Measurements from ENCODE around the gene LPIN3.

LPIN3 gene

DNA sequence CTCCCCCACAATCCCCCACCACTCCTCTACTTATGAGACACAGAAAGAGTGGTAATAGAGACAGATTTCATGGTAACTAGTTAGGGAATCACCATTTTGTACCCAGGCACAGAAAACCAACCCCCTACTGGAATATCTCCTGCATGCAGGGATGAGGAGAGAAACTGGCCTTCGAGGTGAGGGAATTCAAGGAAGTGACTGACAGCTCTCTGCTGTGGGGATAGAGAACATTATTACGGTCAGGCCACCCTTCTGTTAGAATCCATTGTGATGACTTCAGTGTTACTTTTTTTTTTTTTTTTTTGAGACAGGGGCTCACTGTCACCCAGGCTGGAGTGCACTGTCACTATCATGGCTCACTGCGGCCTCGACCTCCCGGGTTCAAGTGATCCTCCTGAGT is 13.4 kb upstream of the LPIN3 start:
- no peak for DNase-seq (ENCODE audit: low read depth)

DNA sequence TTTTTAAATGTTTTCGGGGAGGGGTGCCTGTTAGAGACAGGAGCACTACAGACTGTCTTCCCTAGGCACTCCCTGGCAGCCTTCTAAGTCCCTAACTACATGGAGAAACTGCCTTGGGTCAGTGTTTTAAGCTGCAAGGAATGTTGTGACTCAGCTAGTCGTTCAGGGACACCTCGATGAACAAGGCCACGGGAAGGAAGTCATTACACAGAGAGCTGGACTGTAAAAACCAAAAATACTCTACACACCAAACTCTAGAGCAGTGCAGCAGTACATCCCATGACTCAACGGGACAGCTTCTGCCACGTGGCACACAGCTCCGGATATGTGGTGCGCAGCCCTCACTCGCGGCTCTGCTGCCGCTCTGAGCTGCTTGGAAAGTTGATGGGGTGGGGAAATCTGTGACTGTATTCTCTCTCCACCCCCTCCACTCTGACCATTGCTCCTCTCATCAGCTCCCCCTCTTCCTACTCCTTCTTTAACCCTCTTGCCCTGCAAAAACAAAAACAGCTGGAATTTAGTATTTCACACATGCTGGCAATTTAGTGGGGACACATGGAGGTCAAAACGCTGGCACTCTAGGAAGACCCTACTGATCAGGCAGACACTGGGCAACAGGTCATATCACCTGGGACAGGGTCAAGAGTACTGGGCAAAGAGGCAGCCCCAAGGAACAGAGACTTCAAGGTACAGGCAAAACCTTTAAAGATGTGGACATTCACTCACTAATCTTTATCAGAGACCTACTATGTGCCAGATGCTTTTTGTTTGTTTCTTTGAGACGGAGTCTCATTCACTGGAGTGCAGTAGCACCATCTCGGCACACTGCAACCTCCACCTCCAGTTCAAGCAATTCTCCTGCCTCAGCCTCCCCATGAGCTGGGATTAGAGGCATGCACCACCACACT is 10.9 kb upstream of the LPIN3 start:
- DNase-seq (ENCODE audit: low read depth) = peak; percentile 86

DNA sequence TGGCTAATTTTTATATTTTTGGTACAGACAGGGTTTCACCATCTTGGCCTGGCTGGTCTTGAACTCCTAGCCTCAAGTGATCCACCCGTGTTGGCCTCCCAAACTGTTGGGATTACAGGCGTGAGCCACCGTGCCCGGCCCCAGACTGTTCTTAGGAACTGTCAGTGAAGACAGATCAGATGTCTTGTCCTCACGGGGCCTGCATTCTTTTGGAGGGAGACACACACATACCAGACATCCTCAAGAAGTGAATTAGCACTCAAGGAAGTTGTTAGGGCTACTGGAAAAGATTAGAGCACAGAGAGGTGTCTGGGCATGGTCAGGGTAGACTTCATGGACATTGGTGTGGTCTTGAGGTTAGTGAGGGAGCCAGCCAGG is 10.3 kb upstream of the LPIN3 start:
- DNase-seq (ENCODE audit: low read depth) = no peak

DNA sequence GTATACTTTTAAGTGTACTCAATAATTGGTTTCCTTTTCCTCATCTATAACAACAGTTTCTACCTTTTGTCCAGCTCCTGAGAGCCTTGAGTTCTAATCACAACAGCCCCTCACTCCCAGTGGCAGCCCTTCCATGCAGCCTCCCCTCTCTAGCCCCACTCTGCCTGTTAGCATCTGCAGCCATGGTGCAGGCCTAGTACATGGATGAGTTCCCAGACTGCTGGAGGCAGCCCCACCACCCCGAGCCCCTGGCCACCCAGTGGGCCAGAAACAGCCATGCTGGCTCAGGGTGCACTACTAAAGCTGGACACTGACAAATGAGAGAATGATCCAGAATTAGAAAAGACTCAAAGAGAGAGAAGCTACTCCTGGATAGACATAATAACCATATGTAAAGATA is 9.7 kb upstream of the LPIN3 start:
- DNase-seq (ENCODE audit: low read depth) = no peak

DNA sequence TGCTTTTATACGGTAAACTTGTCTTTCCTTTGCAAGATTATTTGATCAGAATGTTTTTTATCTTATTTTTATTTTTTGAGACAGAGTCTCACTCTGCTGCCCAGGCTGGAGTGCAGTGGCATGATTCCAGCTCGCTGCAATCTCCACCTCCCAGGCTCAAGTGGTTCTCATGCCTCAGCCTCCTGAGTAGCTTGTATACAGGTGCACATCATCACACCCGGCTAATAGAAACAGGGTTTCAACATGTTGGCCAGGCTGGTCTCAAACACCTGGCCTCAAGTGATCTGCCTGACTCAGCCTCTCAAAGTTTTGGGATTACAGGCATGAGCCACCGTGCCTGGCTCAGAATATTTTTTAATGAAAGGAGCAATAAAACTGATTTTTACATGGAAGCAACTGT is 8.9 kb upstream of the LPIN3 start:
- DNase-seq (ENCODE audit: low read depth) = no peak

DNA sequence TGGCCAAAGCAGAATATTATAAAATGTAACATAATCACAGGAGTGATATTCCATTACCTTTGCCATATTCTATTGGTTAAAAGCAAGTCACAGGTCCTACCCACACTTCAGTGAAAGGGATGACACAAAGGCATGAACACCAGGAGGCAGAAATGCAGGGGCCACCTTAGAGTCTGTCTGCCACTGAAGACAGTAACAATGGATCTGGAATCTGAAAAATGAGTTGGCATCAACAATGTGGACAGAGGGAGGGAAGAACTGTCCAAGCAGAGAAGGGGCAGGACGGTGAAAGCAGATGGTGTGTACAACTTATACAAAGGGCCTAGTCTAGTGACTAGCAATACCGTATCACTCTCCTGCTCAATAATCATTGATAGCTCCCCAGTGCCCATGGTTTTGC is 6.6 kb upstream of the LPIN3 start:
- DNase-seq (ENCODE audit: low read depth) = no peak

DNA sequence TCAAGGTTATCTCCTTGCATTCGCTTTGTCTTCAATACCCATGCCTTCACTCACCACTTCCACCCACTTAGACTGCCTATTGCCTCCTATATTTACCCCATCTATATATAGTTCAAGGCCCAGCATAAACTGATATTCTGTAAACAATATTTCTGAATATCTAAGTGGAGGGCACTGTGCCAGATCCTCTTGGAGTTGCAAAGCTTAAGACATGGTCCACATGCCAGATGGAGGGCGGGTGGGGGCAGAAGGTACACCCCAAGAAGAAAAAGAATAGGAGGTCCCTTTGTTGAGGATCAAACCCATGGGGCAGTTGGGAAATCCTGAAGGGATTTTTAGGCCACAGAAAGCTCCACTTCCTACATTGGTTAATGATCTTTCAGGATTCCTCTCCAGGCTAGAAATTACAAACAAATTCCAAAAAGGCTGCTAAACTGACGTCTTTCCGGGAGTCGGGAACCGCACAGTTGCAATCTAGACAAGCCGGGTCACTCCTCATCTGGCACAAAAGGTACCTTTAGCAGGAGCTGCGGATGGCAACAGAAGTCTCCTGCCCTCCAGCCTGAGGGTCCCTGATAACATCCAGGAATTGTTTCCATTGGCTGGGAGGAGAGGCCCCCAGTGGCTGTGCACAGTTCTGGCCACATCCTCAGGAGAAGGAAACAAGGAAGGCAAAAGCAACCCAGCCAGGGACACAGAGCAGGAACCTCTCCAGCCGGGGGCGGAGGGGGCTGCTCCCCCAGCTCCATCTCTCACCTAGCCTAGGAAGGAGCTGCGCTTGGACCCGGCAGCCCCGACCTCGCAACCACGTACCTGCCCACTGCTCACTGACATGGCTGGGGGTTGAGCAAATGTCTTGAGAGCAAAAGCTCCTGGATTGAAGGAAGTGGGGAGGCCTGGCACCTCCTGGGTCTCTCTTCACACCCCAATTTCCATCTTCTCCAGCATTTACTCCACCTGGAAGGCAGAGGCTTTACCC is 5.9 kb upstream of the LPIN3 start:
- DNase-seq (ENCODE audit: low read depth) = no peak

DNA sequence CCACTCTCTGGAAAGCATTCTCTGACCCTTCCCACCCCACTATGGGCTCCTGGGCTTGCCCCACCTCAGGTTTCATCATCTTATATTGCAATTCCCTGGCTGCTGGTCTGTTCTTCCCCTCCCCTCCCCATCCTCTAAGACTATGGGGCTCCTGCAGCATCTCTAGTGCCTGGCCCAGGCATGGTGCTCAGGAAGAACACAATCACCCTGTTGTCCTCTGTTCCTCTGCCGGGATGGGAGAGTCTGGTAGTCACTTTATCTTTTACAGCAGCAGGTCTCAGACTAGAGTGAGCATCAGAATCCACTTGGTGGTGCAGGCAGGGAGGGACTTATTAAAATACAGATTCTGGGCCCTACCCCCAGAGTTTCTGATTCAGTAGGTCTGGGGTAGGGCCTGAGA is 5.0 kb upstream of the LPIN3 start:
- DNase-seq (ENCODE audit: low read depth) = no peak

DNA sequence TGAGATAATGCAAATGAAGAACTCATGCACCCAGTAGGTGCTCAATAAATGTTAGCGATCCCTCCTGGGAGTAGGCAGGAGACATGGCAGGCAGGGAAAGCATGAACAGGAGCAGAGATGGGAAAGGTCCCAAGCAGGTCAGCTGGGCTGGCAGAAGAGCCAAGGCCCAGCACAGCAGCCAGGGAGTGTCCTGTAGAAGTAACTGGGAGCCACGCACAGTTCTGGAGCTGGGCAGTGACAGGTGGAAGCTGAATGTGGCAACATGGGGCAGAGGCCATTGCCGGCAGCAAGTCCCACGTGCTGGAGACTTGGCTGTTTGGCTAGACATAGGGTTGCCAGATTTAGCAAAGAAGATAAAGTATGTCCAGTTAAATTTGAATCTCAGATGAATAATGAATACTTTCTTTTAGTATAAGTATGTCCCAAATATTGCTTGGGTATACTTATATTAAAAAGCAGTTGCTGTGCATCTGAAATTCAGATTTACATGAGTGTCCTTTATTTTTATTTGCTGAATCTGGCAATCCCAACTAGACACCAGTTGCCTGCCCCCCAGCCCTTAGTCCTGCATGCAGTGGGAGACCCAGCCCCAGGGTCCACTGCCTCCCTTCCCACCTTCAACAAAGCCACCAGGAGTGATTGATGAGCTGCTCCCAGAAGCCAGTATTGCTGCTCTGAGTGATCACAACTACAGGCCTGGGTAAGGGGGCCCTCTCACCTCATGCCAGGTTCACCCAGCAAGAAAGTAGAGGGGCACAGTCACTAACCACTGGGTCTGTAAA is 3.7 kb upstream of the LPIN3 start:
- no peak for DNase-seq (ENCODE audit: low read depth)

DNA sequence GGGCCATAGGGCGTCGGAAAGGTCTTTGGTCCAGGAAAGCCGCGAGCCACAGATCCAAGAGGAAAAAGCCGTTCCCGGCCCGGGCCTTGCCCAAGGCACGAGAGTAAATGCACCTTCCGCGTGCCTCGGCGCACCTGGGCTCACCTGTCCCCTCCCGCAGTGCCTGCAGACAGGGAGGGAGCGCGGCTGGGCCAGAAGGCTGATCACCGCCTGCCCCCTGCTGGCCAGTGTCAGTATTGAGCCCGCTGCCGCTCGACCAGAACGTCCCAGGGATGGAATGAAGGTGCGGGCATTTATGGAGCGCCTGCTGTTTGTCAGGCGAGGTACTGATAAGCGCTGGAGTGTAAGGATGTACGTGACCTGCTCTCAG is 679 bp upstream of the LPIN3 start:
- DNase-seq (ENCODE audit: low read depth) = peak; percentile 29

DNA sequence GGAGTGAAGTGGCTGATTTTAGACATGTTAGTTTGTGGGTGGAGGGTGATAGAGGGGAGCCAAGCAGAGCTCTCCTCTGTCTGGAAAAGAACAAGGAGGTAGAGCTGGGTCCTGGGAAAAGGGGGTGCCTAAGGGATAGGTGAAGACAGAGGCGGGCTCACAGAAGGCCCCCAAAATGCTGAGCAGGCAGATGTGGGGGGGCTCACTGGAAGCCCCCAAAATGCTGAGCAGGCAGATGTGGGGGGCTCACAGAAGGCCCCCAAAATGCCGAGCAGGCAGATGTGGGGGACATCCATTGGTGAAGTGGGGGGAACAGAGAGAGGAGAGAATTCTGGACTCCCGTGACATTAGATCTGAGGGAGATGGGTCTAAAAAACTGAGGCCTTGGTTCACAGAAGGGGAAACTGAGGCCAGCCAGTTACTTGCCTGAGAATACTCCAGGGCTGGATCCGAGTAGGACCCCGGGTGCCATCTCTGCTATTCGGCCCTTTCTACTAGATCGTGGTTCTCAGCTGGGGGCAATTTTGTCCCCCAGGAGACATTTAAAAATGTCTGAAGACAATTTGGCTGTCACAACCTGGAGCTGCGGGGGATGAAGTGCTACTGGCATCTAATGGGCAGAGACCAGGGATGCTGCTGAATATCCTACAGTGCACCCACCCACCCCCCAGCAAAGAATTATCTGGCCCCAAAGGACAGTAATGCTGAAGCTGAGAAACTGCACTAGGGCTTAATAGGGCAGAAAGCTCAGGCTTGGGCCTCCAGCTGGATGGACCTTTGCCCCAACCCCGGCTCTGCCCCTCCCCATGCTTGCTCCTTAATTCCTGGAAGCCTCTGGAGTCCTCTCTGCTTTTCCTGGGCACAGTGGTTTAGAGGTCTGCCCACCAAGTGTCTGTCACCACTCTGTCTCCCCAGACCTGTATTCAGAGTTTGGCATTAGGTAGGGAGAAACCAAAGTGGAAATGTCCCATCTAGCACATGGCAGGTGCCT is 2.1 kb downstream of the LPIN3 start:
- no peak for DNase-seq (ENCODE audit: low read depth)

DNA sequence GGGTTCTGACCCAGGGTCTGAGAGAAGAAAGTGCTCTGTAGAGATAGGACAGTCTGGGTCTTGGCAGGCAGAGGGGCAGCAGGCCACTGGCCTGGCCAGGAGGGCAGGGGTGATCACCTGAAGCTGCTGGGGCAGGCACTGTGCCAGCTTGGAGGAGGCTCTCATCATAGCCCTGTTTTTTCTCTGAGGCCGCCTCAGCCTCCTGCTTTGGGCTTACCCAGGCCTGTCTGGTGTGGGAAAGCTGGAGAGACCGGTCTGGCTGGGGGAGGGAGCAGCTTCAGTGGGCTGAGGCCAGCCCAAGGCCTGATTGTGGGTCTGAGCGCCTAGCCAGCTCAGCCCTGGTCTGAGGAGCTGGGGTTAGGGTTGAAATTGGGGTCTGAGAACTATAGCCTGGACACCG is 3.9 kb downstream of the LPIN3 start:
- no peak for DNase-seq (ENCODE audit: low read depth)

DNA sequence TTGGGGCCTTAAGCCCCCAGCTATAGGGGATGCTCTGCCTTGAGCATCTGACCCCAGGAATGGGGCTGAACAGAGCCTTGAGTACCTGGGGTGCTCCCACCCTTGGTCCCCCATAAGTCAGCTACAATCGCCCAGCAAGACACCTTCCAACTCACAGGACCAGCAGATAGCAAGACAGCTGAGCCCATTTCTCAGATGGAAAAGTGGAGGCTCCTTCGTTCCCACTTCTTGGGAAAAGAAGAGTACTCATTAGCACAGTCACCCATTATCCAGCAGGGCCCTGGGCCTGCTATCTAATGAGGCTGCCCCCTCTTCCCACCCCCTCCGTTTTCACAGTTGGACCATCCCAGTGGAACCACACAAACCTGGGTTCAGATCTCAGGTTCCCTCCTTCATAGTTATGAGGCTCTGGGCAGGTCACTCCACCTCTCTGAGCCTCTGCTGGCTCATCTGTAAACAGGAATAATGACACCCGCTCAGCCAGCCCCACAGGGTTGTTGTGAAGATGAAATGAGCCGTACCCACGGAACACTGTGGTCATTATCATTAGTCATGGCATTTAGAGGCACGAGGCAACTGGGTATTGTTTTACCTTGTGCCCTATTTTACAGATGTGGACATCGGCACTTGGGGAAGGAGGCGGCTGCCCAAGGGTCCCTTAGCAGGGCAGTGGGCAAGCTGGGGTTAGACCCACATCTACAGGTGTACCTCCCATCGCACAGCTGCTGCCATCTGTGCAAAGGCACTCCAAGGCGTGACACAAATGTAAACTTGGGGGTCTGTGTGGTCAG is 4.5 kb downstream of the LPIN3 start:
- no peak for DNase-seq (ENCODE audit: low read depth)

DNA sequence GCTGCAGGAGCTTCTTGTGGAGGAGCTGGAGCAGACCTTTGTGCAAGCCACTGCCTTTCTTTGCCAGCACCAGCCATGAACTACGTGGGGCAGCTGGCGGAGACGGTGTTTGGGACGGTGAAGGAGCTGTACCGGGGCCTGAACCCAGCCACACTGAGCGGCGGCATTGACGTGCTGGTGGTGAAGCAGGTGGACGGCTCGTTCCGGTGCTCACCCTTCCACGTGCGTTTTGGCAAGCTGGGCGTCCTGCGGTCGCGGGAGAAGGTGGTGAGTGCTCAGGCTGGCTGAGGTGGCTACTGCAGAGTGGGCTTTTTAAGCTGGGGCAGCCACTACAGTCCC is 5.1 kb downstream of the LPIN3 start:
- no peak for DNase-seq (ENCODE audit: low read depth)

DNA sequence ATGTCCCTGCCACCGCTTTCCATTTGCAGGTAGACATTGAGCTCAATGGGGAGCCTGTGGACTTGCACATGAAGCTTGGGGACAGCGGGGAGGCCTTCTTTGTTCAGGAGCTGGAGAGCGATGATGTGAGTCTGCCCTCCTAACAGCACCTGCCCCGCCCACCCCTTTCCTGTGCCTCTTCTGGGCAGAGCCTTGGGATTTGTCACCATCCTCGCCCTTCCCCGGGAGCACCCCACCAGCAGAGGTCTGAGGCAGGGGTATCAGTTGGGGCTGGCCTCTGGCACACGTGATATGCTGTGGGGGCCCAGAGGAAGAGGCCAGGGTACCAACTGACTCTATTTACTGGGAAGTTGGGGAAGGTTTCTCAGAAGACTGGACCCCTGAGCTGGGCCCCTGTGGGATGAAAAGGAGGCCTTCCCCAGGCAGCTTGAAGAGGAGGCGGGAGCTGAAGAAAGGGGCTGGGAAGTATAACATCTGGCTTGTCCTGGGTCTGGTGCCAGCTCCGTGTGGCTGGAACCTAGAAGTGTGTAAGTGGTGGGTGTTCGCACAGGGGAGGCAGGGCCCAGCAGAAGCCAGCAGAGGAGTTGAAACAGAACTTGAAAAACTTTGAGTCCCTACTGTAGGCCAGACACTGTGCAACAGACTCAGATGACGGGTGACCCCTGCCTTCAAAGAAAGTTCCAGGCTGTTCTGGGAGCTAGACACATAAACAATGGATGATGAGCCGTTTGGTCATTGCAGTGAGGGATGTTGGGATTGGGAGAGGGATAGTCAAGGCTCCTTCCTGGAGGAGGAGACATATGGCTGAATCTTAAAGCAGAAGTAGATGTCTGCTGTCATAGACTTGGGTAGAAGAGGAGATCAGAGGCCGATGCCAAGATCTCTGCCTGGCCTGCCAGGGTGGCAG is 7.2 kb downstream of the LPIN3 start:
- no peak for DNase-seq (ENCODE audit: low read depth)

DNA sequence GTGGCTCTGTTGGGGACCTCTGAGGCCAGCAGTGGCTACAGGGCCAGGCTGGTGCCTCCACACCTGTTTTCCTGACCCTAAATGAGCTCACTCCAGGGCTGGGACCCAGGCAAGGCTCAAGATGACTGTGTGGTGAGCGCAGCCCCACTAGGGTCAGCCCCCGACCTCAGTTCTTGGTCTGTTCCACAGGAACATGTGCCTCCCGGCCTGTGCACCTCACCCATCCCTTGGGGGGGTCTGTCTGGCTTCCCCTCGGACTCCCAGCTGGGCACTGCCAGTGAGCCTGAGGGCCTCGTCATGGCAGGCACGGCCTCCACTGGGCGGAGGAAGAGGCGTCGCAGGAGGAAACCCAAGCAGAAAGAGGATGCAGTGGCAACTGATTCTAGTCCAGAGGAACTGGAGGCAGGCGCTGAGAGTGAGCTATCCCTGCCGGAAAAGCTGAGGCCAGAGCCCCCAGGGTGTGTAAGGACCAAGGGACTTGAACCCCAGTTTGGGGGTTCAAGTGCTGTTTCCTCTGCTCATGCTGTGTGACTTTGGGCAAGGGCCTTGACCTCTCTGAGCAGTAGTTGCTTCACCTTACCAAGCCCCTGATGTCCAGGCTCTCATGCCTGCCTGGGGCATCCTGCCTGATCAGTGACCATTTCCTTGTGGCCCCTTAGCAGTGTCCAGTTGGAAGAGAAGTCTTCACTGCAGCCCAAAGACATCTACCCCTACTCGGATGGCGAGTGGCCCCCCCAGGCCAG is 8.0 kb downstream of the LPIN3 start:
- DNase-seq (ENCODE audit: low read depth) = no peak

DNA sequence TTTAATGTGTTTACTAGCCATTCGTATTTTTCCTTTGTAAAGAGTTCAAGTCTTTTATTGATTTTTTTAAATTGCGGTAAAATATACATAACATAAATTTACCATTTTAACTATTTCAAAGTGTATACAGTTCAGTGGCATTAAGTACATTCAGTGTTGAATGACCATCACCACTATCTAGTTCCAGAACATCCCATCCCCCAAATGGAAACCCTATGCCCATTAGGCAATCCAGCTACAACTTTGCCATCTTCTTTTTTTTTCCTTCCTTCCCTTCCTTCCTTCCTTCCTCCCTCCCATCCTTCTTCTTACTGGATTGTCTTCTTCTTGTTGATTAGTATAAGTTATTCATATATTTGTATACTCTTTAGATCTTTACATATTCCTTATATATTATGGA is 8.6 kb downstream of the LPIN3 start:
- DNase-seq (ENCODE audit: low read depth) = no peak

DNA sequence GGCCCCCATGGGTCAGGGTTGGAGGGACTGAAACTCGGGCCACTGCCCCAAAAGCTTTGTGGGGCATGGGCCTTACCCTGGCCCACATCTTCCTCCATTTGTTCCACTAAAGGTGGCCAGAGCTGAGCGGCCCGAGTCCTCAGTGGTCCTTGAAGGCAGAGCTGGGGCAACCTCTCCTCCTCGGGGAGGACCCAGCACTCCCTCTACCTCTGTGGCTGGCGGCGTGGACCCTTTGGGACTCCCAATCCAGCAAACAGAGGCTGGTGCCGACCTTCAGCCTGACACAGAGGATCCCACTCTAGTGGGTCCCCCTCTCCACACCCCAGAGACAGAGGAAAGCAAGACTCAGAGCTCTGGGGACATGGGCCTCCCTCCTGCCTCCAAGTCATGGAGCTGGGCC is 9.3 kb downstream of the LPIN3 start:
- DNase-seq (ENCODE audit: low read depth) = no peak

All from fibroblast of the conjunctiva (primary cell).